ENCODE results near the gene TMUB1. TPM values are rescaled to one million over a fixed set of nuclear protein-coding genes. Genes with fewer than 3 reads are reported as not detected.

The TMUB1 gene, protein sequence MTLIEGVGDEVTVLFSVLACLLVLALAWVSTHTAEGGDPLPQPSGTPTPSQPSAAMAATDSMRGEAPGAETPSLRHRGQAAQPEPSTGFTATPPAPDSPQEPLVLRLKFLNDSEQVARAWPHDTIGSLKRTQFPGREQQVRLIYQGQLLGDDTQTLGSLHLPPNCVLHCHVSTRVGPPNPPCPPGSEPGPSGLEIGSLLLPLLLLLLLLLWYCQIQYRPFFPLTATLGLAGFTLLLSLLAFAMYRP
- total RNA-seq (2022; extraction: Qiagen RNA extraction; ENCODE audit: low read depth): 25.0 to 62.9 TPM (median 56.1 TPM) in 5 replicates

DNA sequence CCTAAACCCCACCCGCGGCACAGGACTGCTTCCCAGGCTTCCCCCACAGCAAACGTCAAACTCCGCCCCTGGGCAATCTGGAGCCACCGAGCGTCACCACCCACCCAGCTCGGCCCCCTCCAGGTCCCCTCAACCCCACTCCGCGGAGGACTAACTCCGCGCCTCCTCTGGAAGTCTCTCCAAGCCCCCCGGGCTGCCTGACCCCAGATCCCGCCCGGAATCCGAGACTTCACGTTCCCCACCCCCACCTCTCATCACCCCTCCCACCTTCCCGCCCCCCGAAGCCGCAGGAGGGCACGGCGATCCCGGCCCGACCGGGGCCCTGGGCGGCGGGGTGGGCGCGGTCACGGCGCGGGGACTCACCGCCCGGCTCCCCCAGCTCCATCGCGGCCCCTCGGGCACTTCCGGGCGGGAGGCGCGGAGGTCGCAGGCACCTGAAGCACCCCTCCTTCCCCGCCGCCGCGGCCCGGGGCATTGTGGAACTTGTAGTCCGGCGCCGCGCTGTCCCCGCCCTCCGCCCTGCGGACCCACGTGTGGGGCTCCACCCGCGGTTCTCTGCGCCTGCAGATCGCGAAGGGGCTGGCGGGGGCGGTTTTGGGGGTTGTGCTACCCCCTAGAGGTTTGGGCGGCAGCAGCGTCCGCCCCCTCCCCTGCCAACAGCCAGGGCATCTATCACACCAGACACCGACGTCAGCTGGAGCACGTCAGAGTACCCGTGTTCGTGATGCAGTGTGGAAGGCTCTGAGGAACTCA, at the start of gene TMUB1:
TSS of gene TMUB1 (minus strand) at position 423 of the 753 bp plus-strand sequence. CDS start 930 bp downstream, outside the sequence.

DNA sequence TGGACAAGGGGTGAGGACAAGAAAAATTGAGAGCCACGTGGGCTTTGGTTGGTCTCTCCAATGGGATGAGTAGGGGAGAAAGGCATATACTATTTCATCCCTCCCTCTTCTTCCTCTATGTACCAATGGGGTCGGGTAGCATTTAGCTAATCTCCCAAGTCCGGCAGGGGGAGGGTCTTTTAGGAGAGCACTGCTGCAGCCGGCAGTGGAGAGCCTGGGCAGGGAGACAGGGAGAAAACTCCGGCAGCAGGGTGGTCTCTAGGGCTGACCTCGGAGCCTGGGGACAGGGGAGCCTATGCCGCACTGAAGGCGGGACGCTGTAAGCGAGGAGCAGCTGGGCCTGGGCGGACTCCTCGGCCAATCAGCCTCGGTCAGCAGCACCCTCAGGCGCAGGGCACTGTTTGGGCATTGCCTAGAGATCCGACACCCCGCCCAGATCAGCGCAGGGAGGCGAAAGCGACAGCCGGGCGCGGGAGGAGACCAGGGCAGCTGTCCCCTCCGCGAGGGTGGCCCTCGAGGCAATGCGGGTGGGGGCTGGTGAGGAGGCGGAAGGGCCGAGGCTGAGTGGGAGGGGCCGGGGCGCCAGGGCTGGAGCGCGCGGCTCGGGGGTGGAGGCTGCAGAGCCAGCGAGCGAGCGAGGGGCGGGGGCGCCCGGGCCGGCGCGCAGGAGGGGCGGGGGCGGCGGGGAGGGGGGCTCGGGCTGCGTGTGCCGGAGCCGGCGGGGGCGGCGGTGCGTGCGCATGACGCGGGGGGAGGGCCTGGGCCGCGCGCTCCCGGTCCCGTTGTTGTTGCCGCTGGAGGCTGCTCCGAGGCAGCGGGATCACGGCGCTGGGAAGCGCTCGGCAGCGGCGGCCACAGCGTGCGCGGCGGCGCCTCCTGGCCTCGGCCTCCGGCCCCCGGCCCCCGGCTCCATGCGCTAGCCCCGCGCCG, 2.7 kb upstream of the TMUB1 start, which contains the start of gene AGAP3:
TSS of gene AGAP3 (plus strand) at position 785 of the 930 bp plus-strand sequence. CDS start 267 bp downstream, outside the sequence.

DNA sequence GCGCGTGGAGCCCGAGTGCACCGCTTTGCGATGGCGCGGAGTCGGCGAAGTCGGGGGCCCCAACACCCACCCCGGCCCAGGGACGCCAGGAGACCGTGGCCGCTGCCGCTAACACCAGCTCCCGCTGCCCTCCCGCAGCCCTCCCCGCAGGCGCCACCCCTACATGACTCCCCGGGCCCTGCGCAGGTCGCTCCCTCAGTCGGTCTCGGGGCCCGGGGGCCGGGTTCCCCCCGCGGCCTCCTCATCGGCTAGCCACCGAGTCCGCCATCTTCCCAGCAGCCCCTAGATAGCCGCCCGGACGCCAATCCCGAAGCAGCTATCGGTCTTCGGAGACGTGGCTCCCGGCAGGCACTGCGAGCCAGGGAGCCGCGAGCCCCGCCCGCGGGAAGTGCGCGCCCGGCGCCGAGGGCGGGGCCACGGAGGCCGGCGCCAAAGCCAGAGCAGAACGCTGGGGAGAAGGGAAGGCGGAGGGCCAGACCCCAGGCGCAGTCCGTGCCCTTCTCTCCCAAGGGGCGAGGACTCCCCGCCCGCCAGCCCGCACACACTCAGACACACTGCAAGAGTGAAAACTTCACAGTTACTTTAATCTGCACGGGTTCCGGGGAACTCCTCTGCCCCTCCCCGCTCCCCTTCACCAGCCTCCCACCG, 2.6 kb downstream of the TMUB1 start, which contains the start of gene FASTK:
TSS of gene FASTK (minus strand) at position 288 of the 648 bp plus-strand sequence. CDS start at position 245, 43 bp downstream.

DNA sequence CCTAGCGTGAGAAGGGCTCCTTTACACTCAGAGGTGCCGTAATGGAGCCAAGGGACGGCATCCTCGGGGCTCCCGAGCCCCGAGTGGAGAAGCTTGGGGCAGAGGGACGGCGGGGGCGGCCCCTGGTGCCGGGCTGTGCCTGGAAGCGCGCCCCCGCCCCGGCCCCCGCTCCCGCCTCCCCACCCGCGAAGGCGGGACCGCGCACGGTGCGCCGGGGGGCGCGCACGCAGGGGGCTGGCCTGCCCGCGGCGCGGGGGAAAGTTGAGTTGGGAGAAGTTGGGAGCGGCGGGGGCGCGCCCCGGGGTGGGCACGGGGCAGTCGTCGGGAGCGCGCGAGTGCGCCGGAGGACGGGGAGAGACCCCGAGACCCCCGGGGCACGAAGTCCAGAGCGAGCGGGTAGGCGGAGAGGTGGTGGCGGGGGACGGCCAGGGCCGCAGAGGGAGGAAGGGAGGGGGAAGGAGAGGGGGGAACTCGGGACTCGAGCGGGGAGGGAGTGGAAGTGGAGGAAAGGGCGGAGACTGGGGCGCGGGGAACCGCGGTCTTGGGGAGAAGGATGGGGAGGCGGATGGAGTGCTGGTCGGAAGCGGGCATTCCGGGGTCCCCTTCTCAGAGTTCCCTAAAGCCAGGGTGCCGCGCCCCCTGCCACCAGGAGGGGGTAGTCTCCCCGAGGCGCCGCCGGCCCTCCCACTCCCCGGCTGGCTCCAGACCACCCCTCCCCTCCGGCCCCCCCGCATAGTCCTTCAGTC, 23.8 kb downstream of the TMUB1 start, which contains the start of gene SLC4A2:
TSS of gene SLC4A2 (plus strand) at position 223 of the 746 bp plus-strand sequence. CDS start 2,399 bp downstream, outside the sequence.

DNA sequence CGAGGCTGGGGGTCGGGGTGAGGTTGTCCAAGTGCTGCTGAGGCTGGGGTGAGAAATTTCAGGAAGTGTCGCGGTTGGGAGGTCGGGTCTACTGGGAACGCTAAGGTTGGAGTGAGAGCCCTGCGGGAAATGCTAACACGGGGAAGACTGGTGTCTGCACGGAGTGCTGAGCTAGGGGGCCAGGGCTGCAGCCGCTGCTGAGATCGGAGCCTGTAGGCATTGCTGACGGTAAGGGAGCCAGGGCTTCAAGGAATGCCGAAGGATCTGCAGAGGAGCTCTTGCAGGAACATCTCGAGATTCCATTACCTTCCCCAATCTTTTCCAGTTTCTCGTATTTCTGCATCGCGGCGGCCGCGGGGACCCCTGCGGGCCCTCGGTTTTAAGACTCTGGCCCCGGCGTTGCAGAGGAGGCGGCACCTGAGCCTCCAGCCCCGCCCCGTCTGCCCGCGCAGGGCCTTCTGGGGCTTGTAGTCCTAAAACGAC, 25.7 kb downstream of the TMUB1 start, which contains the start of gene CDK5:
TSS of gene CDK5 (minus strand) at position 392 of the 483 bp plus-strand sequence. CDS start at position 343, 49 bp downstream.

DNA sequence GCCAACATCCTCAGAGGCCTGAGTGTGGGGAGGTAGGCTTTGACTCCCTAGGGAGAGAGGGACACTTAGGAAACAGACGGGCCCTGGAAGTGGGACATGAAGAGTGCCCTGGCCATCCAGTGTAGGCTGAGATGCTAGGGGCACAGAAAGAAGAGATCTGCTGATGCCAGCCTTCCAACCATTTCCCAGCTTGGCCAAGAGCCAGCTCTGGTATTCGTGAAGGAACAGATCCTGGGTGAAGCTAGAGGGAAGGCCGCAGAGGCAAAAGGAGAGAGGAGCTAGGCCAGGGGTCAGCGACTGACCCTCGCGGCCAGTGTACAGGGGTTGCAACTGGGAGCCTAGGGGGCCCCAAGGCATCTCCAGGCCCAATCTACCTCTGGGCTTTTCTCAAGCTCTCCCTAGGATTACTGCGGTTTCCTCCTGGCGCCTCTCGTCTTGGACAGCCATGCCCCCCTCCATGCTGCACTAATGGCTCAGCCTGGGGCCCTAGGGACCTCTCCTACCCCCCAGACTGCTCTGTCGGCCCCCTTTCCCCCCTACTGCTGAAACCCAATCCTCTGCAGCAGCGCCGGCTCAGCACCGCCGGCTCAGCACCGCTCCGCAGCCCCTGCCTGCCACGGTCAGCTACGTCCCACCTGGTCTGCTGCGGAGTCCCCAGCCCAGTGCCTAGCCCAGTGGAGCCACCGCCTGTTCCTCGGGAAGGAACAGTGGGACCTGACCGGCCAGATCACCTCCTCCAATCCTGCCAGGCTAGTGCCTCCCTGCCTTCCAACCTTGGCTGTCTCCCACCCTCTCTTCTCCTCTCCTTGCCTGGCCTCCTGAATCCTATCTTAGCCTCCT, 35.1 kb downstream of the TMUB1 start, which contains the start of gene ASIC3:
TSS of gene ASIC3 (plus strand) at position 556 of the 840 bp plus-strand sequence. CDS start 355 bp downstream, outside the sequence.

Other genes starting within 250 kb of the TMUB1 start
- 0.06 TPM in 1 of 5 replicates, not detected in the others for gene AOC1, start 231.0 kb downstream of the TMUB1 start, total RNA-seq (2022; extraction: Qiagen RNA extraction; ENCODE audit: low read depth)
- 0.71 to 1.2 TPM (median 0.98 TPM) in 5 replicates for gene KCNH2, start 105.2 kb downstream of the TMUB1 start, total RNA-seq (2022; extraction: Qiagen RNA extraction; ENCODE audit: low read depth)
- 0.07 to 1.0 TPM (median 0.46 TPM) in 5 replicates for gene NOS3, start 92.5 kb downstream of the TMUB1 start, total RNA-seq (2022; extraction: Qiagen RNA extraction; ENCODE audit: low read depth)
- 0.25 to 0.94 TPM (median 0.43 TPM) in 5 replicates for gene ATG9B, start 59.0 kb downstream of the TMUB1 start, total RNA-seq (2022; extraction: Qiagen RNA extraction; ENCODE audit: low read depth)
- gene ABCB8, start 55.0 kb downstream of the TMUB1 start, total RNA-seq (2022; extraction: Qiagen RNA extraction; ENCODE audit: low read depth): 26.6 to 53.5 TPM (median 47.4 TPM) in 5 replicates
- gene ASIC3, start 35.0 kb downstream of the TMUB1 start, total RNA-seq (2022; extraction: Qiagen RNA extraction; ENCODE audit: low read depth): 6.8 to 11.5 TPM (median 9.8 TPM) in 5 replicates
- 31.4 to 36.6 TPM (median 35.2 TPM) in 5 replicates for gene CDK5, start 25.6 kb downstream of the TMUB1 start, total RNA-seq (2022; extraction: Qiagen RNA extraction; ENCODE audit: low read depth)
- gene SLC4A2, start 23.9 kb downstream of the TMUB1 start, total RNA-seq (2022; extraction: Qiagen RNA extraction; ENCODE audit: low read depth): 149 to 300 TPM (median 293 TPM) in 5 replicates
- gene FASTK, start 2.7 kb downstream of the TMUB1 start, total RNA-seq (2022; extraction: Qiagen RNA extraction; ENCODE audit: low read depth): 40.8 to 89.4 TPM (median 74.8 TPM) in 5 replicates
- 37.7 to 73.4 TPM (median 64.2 TPM) in 5 replicates for gene AGAP3, start 3.0 kb upstream of the TMUB1 start, total RNA-seq (2022; extraction: Qiagen RNA extraction; ENCODE audit: low read depth)
- 0.23 TPM in 1 of 5 replicates, not detected in the others for gene GBX1, start 84.2 kb upstream of the TMUB1 start, total RNA-seq (2022; extraction: Qiagen RNA extraction; ENCODE audit: low read depth)
- gene ASB10, start 103.8 kb upstream of the TMUB1 start, total RNA-seq (2022; extraction: Qiagen RNA extraction; ENCODE audit: low read depth): not detected in 5 replicates
- not detected in 5 replicates for gene H2BK1, start 127.0 kb upstream of the TMUB1 start, total RNA-seq (2022; extraction: Qiagen RNA extraction; ENCODE audit: low read depth)
- 49.7 to 70.8 TPM (median 65.5 TPM) in 5 replicates for gene ABCF2, start 143.7 kb upstream of the TMUB1 start, total RNA-seq (2022; extraction: Qiagen RNA extraction; ENCODE audit: low read depth)
- gene CHPF2, start 149.0 kb upstream of the TMUB1 start, total RNA-seq (2022; extraction: Qiagen RNA extraction; ENCODE audit: low read depth): 29.8 to 50.8 TPM (median 45.0 TPM) in 5 replicates
- 8.0 to 11.8 TPM (median 10.5 TPM) in 5 replicates for gene SMARCD3, start 165.2 kb upstream of the TMUB1 start, total RNA-seq (2022; extraction: Qiagen RNA extraction; ENCODE audit: low read depth)

Data from A549 treated with ZK216348 at 1 μM for 4 hours (cell line).